GM08714 (cell line): Measurements from ENCODE around the gene CHPF2.

Experiments
- H3K4me3 ChIP-seq: fragments of 200-500 bp; sonication (Bioruptor generic); 2 replicates; pipeline ENCODE4 v1.5.1; 2014; ENCODE audit warnings: mild to moderate bottlenecking, low read length, inconsistent platforms
- ZNF274 ChIP-seq: IDR thresholded peaks from 2 replicates; pipeline ENCODE4 v1.6.1; 2012; ENCODE audit warnings: mild to moderate bottlenecking, low read depth, low read length

The CHPF2 gene

GRCh38 chr7:151210087-151210854 lies 22.0 kb upstream of the CHPF2 start, which contains the start of gene H2BK1:
Gene H2BK1, minus strand, starts transcription at chr7:151210488. Its CDS starts 170 bp downstream, at chr7:151210318.
- no peak for TF ChIP-seq ZNF274
- H3K4me3 ChIP-seq, result no peak within 1 kb of the TSS

DNA sequence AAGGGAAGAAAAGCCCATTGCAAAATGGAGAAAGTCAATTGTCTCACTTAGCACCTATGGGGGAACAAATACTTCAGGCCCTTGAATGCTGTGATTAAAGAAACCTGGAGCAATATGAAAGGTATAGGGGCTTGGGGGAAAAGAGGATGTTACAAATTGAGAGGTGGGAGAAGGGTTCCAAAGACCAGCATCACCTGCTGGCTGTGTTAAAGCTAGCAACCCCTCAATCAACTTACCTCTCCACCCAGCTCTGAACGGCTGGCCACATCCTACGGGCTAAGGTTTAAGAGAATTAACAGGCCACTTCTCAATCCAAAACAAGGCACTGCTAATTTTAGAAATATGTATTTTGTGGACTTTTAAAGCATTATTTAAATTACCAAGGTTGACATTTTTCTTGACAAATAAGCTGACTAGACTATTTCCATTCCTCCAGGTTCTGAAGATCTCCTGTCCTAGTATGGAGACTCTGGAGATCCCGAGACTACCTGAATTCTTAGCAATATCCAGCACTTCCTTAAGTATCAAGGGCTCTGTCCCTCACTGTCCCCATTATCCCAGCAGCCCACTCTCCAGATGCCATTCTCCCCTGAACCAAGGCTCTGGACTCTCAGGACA lies 21.0 kb upstream of the CHPF2 start:
- no peak for TF ChIP-seq ZNF274
- H3K4me3 ChIP-seq, result no peak overlapping the region

DNA sequence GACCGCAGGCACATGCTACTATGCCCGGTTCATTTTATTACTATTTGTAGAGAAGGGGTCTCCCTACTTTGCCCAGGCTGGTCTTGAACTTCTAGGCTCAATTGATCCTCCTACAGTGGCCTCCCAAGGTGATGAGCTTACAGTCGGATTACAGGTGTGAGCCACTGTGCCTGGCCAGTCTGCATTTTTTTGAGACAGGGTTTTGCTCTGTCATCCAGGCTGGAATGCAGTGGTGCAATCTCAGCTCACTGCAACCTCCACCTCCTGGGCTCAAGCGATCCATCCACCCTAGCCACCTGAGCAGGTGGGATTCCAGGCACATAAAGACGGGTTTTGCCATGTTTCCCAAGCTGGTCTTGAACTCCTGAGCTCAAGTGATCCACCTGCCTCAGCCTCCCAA lies 19.7 kb upstream of the CHPF2 start:
- TF ChIP-seq ZNF274, result no peak
- H3K4me3 ChIP-seq, result no peak overlapping the region

GRCh38 chr7:151213826-151214225 lies 18.5 kb upstream of the CHPF2 start:
- no peak overlapping the region for H3K4me3 ChIP-seq
- TF ChIP-seq ZNF274, result no peak

DNA sequence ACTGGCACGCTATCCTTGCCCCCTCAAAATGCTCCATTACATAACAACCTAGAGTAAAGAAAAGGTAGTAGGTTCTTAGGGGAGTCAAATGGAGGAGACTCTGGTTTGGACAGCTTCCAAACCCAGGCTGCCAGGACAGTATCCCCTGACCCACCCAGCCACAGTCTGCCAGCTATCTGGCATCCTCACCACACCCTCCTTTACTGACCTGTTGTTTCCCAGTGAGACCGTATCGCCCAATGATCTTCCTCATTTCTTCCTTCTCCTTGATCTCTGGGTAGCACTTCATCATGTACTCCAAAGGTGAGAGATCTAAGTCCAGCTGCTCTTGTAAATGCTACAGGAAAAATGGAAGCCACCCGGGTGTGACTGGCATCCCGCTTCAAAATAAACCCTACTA lies 16.9 kb upstream of the CHPF2 start:
- H3K4me3 ChIP-seq, result no peak overlapping the region
- TF ChIP-seq ZNF274, result no peak

GRCh38 chr7:151218170-151218569 lies 14.1 kb upstream of the CHPF2 start:
- H3K4me3 ChIP-seq, result no peak overlapping the region
- no peak for TF ChIP-seq ZNF274

DNA sequence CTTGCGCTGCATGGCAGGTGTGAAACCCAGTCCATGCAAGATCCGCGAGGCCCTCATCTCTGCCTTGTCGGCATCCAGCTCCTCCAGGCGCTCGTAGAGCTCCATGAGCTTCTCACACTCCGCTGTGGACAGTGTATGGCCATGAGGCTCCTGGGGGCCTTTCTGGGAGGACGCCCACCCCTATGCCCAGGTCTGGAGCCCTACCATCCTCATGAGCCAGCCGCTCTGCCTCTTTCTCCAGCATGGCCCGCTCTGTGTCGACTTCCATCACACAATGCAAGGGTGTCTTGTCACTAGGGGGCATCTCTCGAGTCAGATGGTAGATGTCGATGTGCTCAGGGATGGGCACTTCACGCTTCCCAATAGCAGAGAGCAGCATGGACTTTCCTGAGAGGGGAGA lies 8.6 kb upstream of the CHPF2 start:
- no peak for TF ChIP-seq ZNF274

DNA sequence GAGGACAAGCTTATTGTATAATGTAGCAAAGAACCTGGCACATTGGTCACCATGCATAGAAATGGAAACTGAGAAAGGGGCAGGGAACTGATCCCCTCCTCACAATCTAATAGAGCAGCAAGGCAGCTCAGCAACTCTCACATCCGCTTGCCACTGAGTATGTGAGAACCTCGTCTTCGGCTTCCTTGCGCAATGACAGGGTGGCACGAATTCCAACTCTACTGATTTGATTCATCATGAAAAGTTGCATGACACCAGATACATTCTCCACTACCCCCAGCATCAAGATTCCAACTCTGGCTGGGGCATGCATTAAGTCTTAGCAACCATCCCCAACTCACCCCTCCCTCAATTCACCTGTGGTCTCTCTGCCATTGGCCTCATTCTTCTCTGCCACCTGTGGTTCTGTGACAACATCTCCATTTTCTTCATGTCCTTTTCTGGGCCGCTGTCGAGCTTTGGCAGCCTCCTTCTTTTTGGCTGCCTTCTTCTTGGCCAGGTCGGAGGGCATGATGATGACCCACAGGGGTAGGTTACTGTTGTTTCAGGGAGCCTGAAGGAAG lies 6.3 kb upstream of the CHPF2 start:
- TF ChIP-seq ZNF274, result no peak
- peak overlapping the region; percentile 82 for H3K4me3 ChIP-seq

More for the DNA sequence above, 8.6 kb upstream of the CHPF2 start:
- H3K4me3 ChIP-seq, result no peak overlapping the region

GRCh38 chr7:151226560-151226874 lies 5.8 kb upstream of the CHPF2 start:
- peak overlapping the region; percentile 82 for H3K4me3 ChIP-seq
- TF ChIP-seq ZNF274, result no peak

GRCh38 chr7:151226875-151227782 lies 5.2 kb upstream of the CHPF2 start, which contains the start of gene ABCF2:
Gene ABCF2, minus strand, starts transcription at chr7:151227205. Its CDS starts 747 bp downstream, at chr7:151226458.
- no peak for TF ChIP-seq ZNF274
- H3K4me3 ChIP-seq, result peak within 1 kb of the TSS; percentile 82

DNA sequence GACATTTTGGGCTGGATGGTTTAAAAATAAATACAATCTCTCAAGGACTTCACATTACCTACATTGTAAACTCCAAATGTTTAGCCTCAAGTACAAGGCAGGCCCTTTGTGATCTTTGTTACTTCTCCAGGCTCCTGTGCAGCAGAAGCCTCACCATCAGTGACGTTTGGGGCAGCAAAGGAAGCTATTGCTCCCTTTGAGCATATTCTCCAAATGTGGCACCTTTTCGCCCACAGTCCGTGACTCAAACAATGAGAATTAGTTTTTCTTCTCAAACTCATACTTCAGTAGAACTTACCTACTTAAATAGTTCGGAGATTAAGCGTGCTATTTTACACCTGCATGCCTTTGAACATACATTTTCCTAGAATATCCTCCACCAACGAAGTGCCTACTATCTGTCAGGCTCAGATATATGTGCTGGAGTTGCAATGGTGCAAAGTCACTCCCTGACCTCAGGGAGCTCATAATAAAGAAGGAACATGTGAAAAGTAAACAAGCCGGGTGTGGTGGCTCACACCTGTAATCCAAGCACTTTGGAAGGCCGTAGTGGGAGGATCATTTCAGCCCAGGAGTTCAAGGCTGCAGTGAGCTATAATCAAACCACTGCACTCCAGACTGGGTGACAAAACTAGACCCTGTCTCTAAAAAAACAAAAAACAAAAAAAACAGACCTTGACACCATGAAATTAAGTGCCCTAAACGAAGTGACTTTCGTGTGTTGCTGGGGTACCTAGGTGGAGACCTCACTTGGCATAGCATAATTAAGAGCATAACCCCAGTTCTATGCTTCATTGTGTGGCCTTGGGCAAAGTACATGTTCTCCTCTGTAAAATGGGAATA lies 4.0 kb upstream of the CHPF2 start:
- TF ChIP-seq ZNF274, result no peak
- H3K4me3 ChIP-seq, result peak overlapping the region; percentile 73

GRCh38 chr7:151229249-151229648 lies 3.0 kb upstream of the CHPF2 start:
- no peak for TF ChIP-seq ZNF274
- H3K4me3 ChIP-seq, result no peak overlapping the region

DNA sequence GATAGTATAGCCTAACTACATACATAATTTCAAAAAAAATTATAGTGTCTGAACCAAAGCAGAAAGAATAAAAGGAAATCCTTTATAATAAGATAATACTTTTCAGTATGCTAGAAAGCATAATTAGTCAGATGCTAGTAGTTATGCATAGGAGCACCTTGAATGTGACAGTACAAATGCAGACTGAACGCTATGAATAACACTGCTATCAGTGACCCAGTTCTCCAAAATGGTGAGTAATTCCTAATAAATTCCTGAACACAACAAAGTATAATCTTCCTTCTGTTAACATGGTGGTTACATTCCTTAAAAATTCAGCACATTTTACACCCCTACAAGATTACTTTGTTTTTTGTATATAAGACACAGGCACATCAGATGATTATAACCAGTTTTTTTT lies 1.2 kb upstream of the CHPF2 start:
- no peak overlapping the region for H3K4me3 ChIP-seq
- TF ChIP-seq ZNF274, result no peak
